ENCODE measurements around the gene ARHGAP20. TPM values are rescaled to one million over a fixed set of nuclear protein-coding genes. Genes with fewer than 3 reads are reported as not detected.

Gene ARHGAP20
- total and polyA plus RNA-seq, 2 of the 4 experiments (the other 2 are of a cell fraction) = 1.4 to 2.5 TPM

- H3K23ac ChIP-seq (ENCODE audit: low read depth, low read length) = no peak overlapping the region
- no TSS peak for BruUV-seq (replicated peaks)
- no CpG with 5 or more reads among the region's 3 CpGs for WGBS, 2 experiments (ENCODE audit: extremely low coverage in 2 of 2, insufficient read length in 1 of 2)
Observed at GRCh38 chr11:110655967-110656366, 56.3 kb downstream of the ARHGAP20 start.

More at GRCh38 chr11:110655967-110656366, 56.3 kb downstream of the ARHGAP20 start:
- H3K79me1 ChIP-seq (ENCODE audit: low read depth in 1 of 2, low read length in 2 of 2) = peaks cover 6 to 7% of the 10 kb centered on the region in 2 experiments; a peak in 3 of 4 replicates
- no peaks in the 10 kb centered on the region for H3K9me3 ChIP-seq (ENCODE audit: control insufficient read depth, insufficient read depth, low read length)
- H2BK120ac ChIP-seq (ENCODE audit: low read depth, low read length) = no peak overlapping the region
- no peak overlapping the region for H3K4me3 ChIP-seq (ENCODE audit: insufficient read depth, low read depth, low read length)
- no peak overlapping the region for H3K9ac ChIP-seq (ENCODE audit: low read depth, low read length)
- DNase-seq (no peak), ATAC-seq (ENCODE audit: low read depth) (no peak)
- H3K27me3 ChIP-seq (ENCODE audit: control insufficient read depth, insufficient read depth, low read length) = no peaks in the 10 kb centered on the region
- no peak overlapping the region for H4K8ac ChIP-seq (ENCODE audit: low read depth in 2 of 2, low read length in 2 of 2)
- CTCF ChIA-PET = no interaction called here
- TF ChIP-seq CTCF (conservative IDR thresholded peaks at IDR 0.05; ENCODE audit: low read depth, low read length) (no peak), POLR2A (IDR thresholded peaks at IDR 0.05; ENCODE audit: low read depth, low read length) (no peak), CEBPB (IDR thresholded peaks at IDR 0.05; ENCODE audit: low read depth, low read length) (no peak), CHD1 (IDR thresholded peaks at IDR 0.05; ENCODE audit: low read depth, low read length) (no peak), ELK1 (IDR thresholded peaks at IDR 0.05; ENCODE audit: borderline replicate concordance, low read depth, low read length) (no peak), MXI1 (IDR thresholded peaks at IDR 0.05; ENCODE audit: borderline replicate concordance, low read depth, low read length) (no peak), MAZ (IDR thresholded peaks at IDR 0.05; ENCODE audit: borderline replicate concordance, low read depth, low read length) (no peak), RFX5 (IDR thresholded peaks at IDR 0.05; ENCODE audit: low read depth, low read length) (no peak), RAD21 (IDR thresholded peaks at IDR 0.05; ENCODE audit: low read length) (no peak), MAFK (IDR thresholded peaks at IDR 0.05; ENCODE audit: low read depth, low read length) (no peak), BHLHE40 (IDR thresholded peaks at IDR 0.05; ENCODE audit: low read depth, low read length) (no peak), RCOR1 (IDR thresholded peaks at IDR 0.05; ENCODE audit: insufficient replicate concordance, low read length) (no peak), USF2 (IDR thresholded peaks at IDR 0.05; ENCODE audit: low read depth, low read length) (no peak), FOS (IDR thresholded peaks at IDR 0.05; ENCODE audit: low read depth, low read length) (no peak)
- H2BK20ac ChIP-seq (ENCODE audit: low read depth, low read length) = no peak overlapping the region
- no peak overlapping the region for H3K27ac ChIP-seq (ENCODE audit: insufficient read depth, low read length)
- no peaks in the 10 kb centered on the region for H3K9me1 ChIP-seq (ENCODE audit: insufficient read depth, low read length)
- H2AK9ac ChIP-seq (replicated peaks; ENCODE audit: low read depth, low read length, poor library complexity) = no peak overlapping the region
- H2BK15ac ChIP-seq (ENCODE audit: low read depth, low read length) = no peak overlapping the region
- H3K4me2 ChIP-seq (ENCODE audit: low read depth, low read length) = no peak overlapping the region
- POLR2A ChIA-PET (ENCODE audit: unreplicated experiment) = no interaction called here
- H2AK5ac ChIP-seq (ENCODE audit: low read depth, low read length) = no peak overlapping the region
- no peaks in the 10 kb centered on the region for H3K36me3 ChIP-seq (ENCODE audit: control insufficient read depth, insufficient read depth, low read length)
- no peaks in the 10 kb centered on the region for H4K20me1 ChIP-seq (ENCODE audit: insufficient read depth, low read length)
- in situ Hi-C loops (cut with MboI; ENCODE audit: low sequenced_read_pairs) = no loop called here
- H4K91ac ChIP-seq (ENCODE audit: insufficient read depth, low read depth, low read length) = no peak overlapping the region
- no peak overlapping the region for H3K18ac ChIP-seq (ENCODE audit: low read depth, low read length)
- intact Hi-C loops (cut with micrococcal nuclease) = no loop called here
- no peak overlapping the region for H3K14ac ChIP-seq (replicated peaks; ENCODE audit: low read depth, low read length)
- no peak overlapping the region for H2BK5ac ChIP-seq (ENCODE audit: low read depth, low read length, poor library complexity, severe bottlenecking)
- dilution Hi-C loops (cut with HindIII; ENCODE audit: low sequenced_read_pairs, unreplicated experiment) = no loop called here
- no peak overlapping the region for H4K5ac ChIP-seq (ENCODE audit: low read depth, low read length)
- H2AFZ ChIP-seq (replicated peaks; ENCODE audit: low read length, poor library complexity) = no peak overlapping the region
- no peak overlapping the region for H3K4ac ChIP-seq (ENCODE audit: low read depth, low read length)
- H3K4me1 ChIP-seq (ENCODE audit: control insufficient read depth, insufficient read depth, low read length) = no peaks in the 10 kb centered on the region
- H3K56ac ChIP-seq (ENCODE audit: extremely low read depth, insufficient read depth, low read length) = no peak overlapping the region
